GM23338 (cell line): ENCODE measurements around the gene SEPTIN11.

Experiments used
- CREB1 ChIP-seq: fragments of 250-450 bp; sonication (Bioruptor Pico); IDR thresholded peaks from 2 replicates; pipeline ENCODE4 v1.5.0; 2020; ENCODE audit warnings: low read depth, mild to moderate bottlenecking, moderate library complexity
- CTCF ChIP-seq, 2 experiments: fragments of 200-600 bp in 1 of 2; sonication (generic) in 1 of 2; conservative IDR thresholded peaks; 2 replicates each; pipeline versions ENCODE4 v1.5.1 to v1.6.1; 2016 to 2017; ENCODE audit warnings: antibody characterized with exemption in 2 of 2, low read depth in 2 of 2, mild to moderate bottlenecking in 2 of 2, moderate library complexity in 1 of 2
- ETS1 ChIP-seq: IDR thresholded peaks from 2 replicates; pipeline ENCODE4 v1.6.1; 2016; ENCODE audit warnings: antibody characterized with exemption
- EZH2 ChIP-seq: fragments of 200-600 bp; sonication (generic); IDR thresholded peaks from one replicate; pipeline ENCODE4 v1.8.0; 2017; ENCODE audit warnings: antibody characterized with exemption, mild to moderate bottlenecking, low read depth; ENCODE audit not compliant: unreplicated experiment
- EZH2phosphoT487 ChIP-seq: fragments of 200-600 bp; sonication (generic); IDR thresholded peaks from one replicate; pipeline ENCODE4 v1.8.1; 2018; ENCODE audit warnings: antibody characterized with exemption; ENCODE audit not compliant: unreplicated experiment
- JUNB ChIP-seq: IDR thresholded peaks from one replicate; pipeline ENCODE4 v1.6.1; 2016; ENCODE audit warnings: antibody characterized with exemption; ENCODE audit not compliant: unreplicated experiment
- NANOG ChIP-seq: IDR thresholded peaks from 2 replicates; pipeline ENCODE4 v1.6.1; 2016; ENCODE audit warnings: antibody characterized with exemption, borderline replicate concordance
- POLR2AphosphoS5 ChIP-seq: IDR thresholded peaks from 2 replicates; pipeline ENCODE4 v1.6.1; 2016; ENCODE audit warnings: antibody characterized with exemption, low read depth
- REST ChIP-seq: IDR thresholded peaks from one replicate; pipeline ENCODE4 v1.6.1; 2018; ENCODE audit warnings: antibody characterized with exemption; ENCODE audit not compliant: unreplicated experiment
- ZNF462 ChIP-seq: fragments of 250-450 bp; sonication (Bioruptor Pico); IDR thresholded peaks from 2 replicates; pipeline ENCODE4 v1.5.0; 2020; ENCODE audit warnings: mild to moderate bottlenecking, moderate library complexity

GRCh38 chr4:76995776-76996175, 46.2 kb downstream of the SEPTIN11 start:
- TF ChIP-seq CTCF (conservative IDR thresholded peaks at IDR 0.05; ENCODE audit: low read depth in 2 of 2) (no peak), POLR2AphosphoS5 (no peak), JUNB (no peak), REST (no peak), EZH2 (no peak), EZH2phosphoT487 (no peak), CREB1 (no peak), ZNF462 (CRISPR knock-in tag) (no peak), NANOG (no peak), ETS1 (no peak)
